ENCODE results near the gene AKR7A3.
A peak's percentile ranks its signal among the peaks of the same experiment; 100 is the strongest.

DNA sequence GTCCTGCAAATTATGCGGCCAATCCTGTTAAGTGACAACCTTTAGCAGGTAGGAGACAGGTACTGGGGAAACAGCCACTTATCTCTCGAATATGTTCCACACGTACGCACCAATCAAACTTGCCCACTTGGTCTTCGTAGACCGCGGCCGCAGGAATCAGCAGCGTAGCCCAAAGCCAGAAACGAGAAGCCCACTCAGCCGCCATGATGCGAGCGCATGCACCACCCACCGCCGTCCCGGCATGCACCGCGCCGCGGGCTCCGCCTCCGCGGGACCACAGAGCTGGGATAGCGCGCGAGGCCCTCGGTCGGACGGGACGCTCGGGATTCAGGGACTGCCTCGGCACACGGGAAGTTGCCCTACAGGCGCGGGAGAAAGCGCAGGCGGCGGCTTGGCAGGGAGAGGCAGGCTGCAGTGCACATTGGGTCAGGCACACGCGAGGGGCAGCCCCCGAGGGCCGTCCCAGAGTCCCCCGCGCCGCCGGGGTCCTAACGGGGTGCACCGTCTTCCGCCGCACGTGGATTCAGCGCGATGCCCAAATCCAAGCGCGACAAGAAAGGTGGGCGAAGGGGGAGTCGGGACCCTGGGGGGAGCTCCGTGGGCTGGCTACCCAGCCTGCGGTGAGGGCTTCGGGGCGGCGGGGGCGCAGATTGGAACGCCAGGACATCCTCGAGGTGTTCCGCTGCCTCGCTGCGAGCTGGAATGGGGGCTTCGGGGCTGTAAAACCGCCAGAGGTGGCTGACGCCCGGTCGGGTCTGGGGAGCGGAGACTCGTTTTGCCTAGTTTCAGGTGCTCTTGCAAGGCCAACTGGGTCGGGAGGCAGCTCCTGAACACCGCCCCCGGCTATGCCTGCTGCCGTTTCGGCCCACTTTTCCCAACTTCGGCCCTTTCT is 37.0 kb downstream of the AKR7A3 start, which contains the start of the genes EMC1 and MRTO4:
- peak; percentile 56 to 79 (median 71) for TF ChIP-seq POLR2AphosphoS5 (IDR thresholded peaks at IDR 0.05)
- TF ChIP-seq, protein P1, sequence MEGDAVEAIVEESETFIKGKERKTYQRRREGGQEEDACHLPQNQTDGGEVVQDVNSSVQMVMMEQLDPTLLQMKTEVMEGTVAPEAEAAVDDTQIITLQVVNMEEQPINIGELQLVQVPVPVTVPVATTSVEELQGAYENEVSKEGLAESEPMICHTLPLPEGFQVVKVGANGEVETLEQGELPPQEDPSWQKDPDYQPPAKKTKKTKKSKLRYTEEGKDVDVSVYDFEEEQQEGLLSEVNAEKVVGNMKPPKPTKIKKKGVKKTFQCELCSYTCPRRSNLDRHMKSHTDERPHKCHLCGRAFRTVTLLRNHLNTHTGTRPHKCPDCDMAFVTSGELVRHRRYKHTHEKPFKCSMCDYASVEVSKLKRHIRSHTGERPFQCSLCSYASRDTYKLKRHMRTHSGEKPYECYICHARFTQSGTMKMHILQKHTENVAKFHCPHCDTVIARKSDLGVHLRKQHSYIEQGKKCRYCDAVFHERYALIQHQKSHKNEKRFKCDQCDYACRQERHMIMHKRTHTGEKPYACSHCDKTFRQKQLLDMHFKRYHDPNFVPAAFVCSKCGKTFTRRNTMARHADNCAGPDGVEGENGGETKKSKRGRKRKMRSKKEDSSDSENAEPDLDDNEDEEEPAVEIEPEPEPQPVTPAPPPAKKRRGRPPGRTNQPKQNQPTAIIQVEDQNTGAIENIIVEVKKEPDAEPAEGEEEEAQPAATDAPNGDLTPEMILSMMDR (IDR thresholded peaks at IDR 0.05), result no peak
